GM21723 (cell line): ENCODE data around the gene OSBP.
A peak's percentile ranks its signal among the peaks of the same experiment; 100 is the strongest.
"Not testable (repeated sequence)": the region's sequence is repeated elsewhere in the genome, so short reads cannot be mapped to it uniquely, and the experiment has no call there.

Experiments used
- ATAC-seq: cut with Tn5 transposase; IDR thresholded peaks from one replicate; pipeline ENCODE4 v1.9.1; 2021; ENCODE audit warnings: mild to moderate bottlenecking, moderate library complexity; ENCODE audit not compliant: unreplicated experiment

OSBP gene, protein sequence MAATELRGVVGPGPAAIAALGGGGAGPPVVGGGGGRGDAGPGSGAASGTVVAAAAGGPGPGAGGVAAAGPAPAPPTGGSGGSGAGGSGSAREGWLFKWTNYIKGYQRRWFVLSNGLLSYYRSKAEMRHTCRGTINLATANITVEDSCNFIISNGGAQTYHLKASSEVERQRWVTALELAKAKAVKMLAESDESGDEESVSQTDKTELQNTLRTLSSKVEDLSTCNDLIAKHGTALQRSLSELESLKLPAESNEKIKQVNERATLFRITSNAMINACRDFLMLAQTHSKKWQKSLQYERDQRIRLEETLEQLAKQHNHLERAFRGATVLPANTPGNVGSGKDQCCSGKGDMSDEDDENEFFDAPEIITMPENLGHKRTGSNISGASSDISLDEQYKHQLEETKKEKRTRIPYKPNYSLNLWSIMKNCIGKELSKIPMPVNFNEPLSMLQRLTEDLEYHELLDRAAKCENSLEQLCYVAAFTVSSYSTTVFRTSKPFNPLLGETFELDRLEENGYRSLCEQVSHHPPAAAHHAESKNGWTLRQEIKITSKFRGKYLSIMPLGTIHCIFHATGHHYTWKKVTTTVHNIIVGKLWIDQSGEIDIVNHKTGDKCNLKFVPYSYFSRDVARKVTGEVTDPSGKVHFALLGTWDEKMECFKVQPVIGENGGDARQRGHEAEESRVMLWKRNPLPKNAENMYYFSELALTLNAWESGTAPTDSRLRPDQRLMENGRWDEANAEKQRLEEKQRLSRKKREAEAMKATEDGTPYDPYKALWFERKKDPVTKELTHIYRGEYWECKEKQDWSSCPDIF

DNA sequence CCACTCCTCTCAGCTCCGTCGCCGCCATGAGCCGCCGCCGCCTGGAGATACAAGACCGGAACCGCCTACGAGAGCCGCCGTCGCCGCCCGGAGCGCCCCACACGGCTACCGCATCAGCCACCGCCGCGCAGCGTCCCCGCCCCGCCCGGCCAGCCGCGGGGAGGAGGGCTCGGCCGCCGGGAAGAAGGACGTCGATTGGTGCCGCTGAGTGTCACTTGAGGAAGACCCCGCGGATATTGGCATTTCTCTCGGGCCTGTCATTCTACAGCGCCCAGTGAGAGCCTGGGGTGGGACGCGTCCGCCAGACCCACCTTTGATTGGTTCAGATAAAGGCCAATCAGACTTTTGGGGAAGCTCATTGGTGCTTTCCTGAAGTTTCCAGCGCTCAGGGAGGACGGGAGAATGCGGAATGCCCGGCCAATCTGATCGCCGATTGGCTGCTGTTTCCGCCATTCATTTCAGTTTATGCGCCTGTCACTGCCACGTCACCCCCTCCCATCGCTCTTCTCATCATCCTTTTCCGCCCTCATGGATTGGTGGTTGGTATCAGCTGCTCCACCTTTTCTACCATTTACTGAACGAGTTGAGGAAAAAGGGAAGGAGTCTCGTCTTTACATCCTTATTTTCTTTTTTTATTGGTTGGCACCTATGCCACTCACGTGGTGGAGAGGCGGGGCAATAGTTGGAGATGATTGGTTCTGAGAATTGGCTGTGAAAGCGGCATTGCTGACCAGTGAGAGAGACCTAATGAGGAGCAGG is at the start of gene OSBP:
Gene OSBP, minus strand, starts transcription at position 138 of the 759 bp plus-strand sequence. Its CDS starts 110 bp downstream, at position 28.
- peak; percentile 89 for ATAC-seq

DNA sequence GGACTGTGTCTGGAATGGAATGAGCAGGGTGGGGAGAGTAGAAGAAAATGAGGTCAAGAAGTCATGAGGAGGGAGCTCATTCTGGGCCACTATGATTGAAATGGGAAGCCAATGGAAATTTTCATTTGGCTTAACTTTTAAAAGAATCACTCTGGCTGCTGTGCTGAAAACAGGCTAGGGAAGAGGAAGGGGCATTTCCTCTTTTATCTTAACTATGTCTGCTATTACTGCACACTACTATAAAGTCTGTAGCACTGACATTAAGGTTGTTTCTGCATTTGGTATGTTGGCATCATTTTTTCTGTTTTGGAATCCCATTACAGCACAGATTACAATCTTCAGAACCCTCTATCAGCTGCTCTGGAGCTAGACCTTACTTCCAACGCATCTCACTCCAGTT is 45.0 kb upstream of the OSBP start:
- no peak for ATAC-seq

DNA sequence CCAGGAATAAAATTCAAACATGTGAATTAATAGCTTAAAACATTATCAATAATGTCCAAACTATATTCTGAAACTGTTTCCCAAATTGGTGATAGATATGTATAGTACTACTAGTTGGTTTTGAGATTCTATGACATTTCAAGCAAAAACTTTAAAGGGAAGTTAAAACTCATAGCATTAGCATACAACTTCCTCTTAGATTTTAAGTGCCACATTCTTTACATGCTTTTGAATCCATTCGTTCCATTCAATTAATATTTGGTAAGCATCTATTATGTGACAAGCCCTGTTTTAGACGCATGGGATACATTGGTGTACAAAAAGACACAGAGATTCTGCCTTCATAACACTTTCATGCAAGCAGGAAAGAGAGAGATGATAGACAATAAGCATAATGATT is 44.4 kb upstream of the OSBP start:
- ATAC-seq: no peak

DNA sequence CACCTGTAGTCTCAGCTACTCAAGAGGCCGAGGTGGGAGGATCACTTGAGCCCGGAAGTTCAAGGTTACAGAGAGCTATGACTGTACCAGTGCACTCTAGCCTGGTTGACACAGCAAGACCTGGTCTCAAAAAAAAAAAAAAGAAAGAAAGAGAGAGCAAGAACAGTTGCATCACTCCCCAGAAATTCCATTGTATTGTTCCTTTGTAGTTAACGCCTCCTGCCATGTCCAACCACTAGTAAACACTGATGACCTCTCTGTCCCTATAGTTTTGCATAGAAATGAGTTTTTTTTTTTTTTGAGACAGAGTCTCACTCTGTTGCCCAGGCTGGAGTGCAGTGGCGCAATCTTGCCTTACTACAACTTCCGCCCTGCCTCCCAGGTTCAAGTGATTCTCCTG is 42.5 kb upstream of the OSBP start:
- no peak for ATAC-seq

DNA sequence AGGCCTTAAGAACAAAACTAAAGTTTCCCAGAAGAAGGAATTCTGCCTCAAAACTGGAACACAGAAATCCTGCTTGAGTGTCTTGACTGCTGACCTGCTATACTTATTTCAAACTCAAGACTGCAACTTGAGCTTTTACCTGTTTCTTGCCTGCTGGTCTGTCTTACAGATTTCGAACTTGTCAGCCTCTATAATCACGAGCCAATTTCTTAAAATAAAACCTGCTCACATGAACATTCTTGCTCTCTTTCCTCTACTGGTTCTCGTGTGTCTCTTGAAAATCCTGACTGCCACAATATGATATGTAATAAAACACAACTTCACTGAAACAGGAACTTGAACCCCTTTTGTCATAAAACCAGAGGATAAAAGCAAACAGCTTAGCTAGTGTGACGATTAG is 39.3 kb upstream of the OSBP start:
- no peak for ATAC-seq

DNA sequence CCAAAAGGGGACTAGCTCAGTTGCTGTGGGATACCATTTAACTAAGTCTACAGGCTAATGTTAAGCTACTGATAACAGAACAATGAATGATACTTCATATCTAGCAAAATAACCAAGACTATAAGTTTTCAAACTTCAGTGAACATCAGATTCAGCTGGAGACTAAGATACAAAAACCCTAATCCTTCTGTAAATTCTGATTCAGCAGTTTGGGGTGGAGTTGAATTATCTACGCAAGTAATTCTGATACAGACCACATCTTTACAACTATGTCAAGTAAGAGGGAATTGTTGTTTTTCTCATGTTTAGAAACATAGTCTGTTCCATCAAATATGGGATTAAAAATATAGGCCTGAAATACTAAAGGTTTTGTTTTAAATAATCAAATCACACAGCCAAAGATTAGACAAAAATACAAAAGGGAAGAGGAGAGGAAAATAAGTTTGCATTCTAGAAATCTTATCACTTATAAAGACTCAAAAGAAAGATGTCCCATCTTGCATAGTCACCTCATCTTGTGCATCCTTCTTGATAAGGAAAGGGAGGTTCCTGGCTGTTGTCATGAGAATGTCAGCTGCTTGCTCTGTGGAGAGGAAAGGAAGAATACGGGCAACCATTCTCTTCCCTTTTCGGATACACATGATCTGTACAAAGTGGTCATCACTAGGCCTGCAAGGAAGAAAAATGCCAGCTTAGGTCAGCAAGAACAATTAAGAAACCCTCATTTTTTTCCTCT is 31.8 kb upstream of the OSBP start:
- no peak for ATAC-seq

DNA sequence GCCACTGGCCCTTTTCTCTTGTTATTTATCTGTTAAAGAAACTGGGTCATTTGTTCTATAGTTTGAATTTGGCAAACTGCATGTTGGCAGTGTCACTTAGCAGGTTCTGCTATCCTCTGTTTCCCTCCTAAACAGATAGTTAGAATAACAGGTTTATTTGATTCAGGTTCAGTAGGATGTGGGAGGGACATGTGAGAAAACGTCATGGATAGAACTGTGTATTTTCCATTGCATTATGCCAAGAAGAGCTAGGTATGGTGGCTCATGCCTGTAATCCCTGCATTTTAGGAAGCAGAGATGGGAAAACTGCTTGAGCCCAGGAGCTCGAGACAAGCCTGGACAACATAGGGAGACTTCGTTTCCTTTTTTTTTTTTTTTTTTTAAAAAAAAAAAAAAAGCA is 29.0 kb upstream of the OSBP start:
- no peak for ATAC-seq

DNA sequence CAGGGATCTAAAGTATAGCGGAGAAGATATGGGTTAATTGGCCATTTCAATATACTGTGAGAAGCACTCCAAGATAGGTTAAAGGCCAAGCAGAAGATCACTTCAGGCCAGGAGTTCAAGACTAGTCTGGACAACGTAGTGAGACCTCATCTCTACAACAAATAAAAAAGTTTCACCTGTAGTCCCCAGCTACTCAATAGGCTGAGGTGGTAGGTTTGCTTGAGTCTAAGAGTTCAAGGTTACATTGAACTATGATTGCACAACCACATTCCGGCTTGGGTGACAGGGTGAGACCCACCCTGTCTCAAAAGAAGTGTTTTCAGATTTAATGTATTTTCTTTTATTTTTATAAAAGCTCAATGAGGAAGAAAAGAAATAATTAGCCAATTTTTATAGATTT is 27.8 kb upstream of the OSBP start:
- no peak for ATAC-seq

DNA sequence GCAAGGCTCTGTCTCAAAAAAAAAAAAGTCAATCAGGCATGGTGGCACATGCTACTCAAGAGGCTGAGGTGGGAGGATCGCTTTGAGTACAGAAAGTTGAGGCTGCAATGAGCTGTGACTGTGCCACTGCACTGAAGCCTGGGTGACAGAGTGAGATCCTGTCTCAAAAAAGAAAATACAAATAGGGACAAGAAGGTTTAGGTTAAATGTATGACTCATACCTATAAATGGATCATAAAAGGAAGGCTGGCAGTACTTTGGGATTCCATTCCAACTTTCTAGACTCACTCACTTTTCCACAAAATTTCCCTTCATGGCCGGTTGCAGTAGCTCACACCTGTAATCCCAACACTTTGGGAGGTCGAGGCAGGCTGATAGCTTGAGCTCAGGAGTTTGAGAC is 25.6 kb upstream of the OSBP start:
- ATAC-seq: no peak

DNA sequence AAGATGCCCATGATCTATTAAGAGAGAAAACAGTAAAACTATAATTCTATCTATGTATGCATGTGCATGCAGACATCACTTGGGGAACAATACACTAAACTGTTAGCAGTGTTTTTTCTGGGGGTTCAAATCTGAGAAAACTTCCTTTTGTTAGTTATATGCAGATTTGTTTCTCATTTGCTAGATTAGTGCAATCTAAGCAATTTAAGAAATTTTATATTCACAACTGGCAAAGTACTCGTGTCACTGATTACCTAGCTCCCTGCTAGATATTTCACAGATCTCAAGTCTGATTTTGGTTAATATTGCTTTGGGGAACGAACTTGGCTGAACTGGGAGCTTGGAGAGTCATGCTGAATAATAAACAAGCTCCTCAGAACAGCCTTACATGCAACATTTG is 14.9 kb upstream of the OSBP start:
- ATAC-seq: no peak

DNA sequence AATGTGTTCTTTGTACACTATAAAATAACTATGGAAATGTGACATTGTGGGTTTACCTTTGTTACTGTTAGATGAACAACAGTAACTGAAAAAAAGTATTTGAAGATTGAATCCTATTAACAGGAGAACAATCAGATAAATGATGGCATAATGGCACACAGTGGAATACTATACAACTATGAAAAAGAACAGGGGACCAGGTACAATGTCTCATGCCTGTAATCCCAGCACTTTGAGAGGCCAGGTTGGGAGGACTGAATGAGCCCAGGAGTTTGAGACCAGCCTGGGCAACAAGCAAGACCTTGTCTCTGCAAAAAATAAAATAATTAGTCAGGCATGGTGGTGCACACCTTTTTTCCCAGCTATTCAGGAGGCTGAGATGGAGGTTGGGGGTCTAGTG is 14.4 kb upstream of the OSBP start:
- ATAC-seq: no peak

DNA sequence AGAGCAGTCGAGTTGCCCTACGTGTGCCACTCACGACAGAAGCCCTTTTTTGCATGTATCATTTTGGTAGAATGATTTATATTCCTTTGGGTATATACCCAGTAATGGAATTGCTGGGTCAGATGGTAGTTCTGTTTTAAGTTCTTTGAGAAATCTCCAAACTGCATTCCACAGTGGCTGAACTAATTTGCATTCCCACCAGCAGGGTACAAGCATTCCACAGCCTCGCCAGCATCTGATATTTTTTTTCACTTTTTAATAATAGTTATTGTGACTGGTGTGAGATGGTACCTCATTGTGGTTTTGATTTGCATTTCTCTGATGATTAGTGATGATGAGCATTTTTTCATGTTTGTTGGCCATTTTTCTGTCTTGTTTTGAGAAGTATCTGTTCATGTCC is 11.4 kb upstream of the OSBP start:
- ATAC-seq: not testable (repeated sequence)

DNA sequence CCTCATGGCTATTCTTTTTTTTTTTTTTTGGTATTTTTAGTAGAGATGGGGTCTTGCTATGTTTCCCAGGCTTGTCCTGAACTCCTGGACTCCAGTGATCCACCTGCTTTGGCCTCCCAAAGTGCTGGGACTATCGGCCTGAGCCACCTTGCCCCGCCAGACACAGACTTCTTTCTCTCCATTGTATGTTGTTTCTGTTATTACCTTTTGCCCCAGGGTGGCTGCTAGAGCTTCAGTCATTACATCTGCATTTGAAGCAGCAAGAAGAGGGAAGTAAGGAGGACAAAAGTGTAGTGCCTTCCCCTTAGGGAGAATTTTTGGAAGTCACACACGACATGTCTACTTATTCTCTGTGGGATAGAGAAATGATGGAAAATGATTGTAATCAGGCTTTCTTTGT is 10.1 kb upstream of the OSBP start:
- no peak for ATAC-seq

DNA sequence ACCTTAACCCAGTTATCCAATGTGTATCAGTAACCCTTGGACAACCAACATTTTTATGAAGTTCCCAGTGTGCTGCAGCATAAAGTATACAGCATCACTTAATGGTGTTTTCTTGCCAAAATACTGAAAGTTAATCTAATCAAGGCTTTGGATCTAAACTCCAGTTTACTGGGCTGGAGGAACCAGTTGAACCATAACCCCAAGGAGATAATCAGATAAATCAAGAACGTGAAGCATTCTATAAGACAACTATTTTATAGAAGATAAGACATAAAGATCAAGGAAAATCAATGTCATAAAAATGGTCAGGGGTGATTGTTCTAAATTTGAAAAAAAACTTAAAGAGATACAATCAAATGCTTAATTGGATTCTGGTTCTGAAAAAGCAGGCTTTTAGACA is 2.3 kb upstream of the OSBP start:
- ATAC-seq: no peak

DNA sequence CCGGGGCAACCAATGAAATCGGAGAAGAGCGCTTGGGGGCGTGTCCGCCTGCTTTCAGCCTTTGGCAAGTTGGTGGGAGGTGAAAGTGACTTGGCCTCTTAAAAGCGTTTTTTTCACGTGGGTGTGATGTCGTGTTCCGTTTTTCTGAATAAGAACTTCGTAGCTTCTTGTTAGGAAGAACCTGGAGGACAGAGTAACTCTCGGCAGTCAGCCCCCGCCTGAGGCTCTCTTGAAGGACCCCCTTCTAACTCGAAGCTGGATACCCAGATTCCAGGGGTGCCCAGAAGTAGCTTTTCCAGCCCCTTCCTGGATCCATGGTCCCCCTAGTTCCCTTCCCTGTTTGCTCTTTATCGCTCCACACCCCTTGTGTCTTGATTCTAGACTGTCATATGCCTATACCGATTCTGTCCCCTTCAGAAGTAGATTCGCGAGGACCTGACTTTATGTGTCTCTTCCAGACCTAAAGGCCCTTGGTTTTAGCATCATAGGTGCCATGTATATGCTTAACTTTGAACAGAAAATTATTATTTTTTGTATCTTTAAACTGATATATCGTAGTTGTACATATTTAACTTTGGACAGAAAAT is 915 bp upstream of the OSBP start:
- ATAC-seq: no peak

DNA sequence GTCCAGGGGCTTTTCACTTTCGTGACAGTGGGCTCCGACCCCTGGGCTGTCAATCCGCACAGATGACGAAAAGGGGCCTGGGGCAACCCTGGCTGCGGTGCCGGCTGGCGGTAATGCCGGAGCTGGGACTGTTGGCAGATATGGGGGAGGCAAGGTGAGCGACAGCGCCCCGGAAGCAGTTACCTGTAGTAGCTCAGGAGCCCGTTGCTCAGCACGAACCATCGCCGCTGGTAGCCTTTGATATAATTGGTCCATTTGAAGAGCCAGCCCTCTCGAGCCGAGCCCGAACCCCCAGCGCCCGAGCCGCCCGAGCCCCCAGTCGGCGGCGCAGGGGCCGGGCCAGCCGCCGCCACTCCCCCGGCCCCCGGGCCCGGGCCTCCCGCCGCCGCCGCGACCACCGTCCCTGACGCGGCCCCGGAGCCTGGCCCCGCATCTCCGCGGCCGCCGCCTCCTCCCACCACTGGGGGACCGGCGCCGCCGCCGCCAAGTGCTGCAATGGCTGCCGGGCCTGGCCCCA is 396 bp downstream of the OSBP start:
- ATAC-seq: peak; percentile 17

DNA sequence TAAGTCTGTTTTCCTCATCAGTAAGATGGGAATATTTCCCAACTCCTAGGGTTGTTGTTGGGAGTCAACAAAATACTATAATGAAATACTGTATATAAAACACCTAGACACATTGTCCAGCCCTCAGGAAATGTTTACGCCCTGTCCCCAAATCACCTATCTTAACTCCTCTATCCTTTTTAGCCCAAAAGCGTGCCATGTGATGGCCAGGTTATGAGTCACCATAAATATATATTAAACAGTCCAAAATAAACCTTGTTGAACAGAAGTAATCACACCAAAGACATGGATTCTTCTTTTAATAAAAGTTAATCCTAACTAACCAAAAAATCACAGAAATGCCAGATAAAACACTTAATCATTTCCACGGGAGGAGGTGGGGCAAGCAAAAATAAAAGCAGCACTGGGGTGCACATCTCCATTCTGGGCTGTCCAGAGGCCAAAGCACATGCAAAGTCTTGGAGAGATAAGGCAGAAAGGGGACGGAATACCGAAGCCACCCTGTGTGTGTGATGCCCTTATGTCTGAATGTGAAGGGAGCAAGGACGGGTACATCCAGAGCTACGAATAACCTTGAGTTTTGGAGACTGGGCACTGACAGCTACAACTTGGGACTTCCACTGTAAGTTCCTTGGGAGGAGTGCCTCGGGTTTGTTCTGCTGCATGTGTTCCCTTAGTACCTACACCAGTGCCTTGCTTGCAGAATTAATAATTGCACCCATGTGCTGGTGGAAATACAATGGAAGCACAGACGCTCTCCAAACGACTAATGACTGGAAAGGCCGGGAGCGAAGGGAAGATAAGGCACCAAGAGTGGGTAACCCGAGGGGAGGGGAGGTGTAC is 1.1 kb downstream of the OSBP start:
- no peak for ATAC-seq

DNA sequence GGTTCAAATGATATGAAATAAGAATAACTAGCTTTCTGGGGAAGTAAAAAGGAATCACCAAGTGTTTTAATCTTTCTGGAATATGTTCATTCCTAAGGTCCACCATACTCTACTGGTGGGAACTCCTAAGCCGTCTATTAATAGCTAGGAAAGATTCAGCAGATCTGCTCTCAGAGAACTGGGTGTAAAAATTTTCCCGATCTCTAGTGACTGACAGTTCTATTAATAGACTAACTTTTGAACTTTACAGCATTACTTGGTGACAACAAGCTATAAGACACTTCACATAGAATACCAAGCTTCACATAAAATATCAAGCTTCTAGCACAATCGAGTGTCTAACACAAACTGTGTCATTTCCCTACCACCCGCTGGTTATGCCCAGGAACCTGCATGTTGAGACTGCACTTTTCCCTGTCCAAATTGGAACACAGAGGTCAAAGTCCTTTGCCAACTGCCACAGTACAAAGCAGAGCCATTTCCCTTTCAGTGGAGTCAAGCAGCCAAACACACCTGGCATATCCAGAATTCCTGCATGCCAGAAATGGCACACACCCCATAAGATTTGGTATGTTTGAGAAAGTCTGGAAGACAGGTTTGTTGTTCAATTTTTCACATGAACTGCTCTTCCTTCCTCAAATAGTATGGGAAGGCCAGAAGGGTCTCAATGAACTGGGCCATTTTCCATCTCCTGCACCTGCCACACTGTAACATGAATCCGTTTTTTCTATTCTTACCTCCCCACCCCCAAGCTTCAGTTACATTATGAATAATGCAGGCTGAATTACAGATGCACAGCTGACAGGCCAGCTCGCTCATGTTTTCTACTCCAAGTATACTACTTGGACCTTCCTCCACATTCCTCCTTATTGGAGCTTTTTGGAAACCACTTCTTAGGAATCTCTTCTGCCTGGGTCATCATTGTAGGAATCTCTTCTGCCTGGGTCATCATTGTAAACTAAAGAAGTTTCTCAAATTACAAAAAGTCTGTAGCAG is 3.7 kb downstream of the OSBP start:
- no peak for ATAC-seq
